ENCODE data around the gene LRIT1.
"Not testable (repeated sequence)": the region's sequence is repeated elsewhere in the genome, so short reads cannot be mapped to it uniquely, and the experiment has no call there.

Gene LRIT1, protein sequence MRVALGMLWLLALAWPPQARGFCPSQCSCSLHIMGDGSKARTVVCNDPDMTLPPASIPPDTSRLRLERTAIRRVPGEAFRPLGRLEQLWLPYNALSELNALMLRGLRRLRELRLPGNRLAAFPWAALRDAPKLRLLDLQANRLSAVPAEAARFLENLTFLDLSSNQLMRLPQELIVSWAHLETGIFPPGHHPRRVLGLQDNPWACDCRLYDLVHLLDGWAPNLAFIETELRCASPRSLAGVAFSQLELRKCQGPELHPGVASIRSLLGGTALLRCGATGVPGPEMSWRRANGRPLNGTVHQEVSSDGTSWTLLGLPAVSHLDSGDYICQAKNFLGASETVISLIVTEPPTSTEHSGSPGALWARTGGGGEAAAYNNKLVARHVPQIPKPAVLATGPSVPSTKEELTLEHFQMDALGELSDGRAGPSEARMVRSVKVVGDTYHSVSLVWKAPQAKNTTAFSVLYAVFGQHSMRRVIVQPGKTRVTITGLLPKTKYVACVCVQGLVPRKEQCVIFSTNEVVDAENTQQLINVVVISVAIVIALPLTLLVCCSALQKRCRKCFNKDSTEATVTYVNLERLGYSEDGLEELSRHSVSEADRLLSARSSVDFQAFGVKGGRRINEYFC

DNA sequence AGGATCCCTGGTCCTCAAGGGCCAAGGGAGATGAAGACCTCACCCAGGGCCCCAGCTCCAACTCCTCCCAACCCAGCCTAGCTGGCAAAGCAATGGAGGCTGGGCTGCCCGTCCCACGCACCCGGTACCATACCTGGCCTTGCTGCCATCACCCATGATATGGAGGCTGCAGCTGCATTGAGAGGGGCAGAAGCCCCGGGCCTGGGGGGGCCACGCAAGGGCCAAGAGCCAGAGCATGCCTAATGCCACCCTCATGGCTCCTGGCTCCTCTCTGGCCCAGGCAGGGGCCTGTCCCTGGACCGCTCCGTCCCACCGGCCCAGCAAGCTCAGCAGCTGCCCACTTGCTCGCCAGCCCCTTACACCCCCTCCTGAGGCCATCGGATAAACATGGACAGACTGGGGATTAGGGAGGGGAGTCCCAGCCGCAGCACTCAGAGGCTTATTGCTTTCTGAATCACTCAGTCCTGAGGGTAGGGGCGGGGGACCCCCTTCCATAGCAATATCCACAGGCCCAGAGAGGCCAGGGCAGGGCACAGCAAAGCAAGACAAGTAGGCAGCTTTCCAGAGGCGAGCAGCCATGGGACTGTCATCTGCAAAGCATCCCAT, at the start of gene LRIT1:
LRIT1 (minus strand) TSS at position 362 of the 606 bp plus-strand sequence; CDS start at position 255, 107 bp downstream.
- no peak for DNase-seq (ENCODE audit: low spot score)

DNA sequence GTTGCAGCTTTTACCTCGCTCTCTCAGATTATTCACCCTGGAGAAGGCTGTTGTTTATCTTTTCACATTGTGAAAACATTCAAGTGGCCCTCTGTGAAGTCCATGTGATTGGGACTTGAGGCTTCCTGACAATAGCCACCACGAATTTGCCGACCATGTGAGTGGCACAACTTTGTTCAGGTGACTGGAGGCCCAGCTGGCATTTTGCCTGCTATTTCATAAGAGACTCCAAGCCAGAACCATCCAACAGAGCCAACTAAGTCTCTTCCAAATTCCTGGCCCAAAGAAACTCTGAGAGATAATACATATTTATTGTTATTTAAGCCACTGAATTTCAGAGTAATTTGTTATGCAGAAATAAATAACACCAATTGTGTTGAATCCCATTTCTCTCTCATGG, 48.9 kb upstream of the LRIT1 start:
- DNase-seq (ENCODE audit: low spot score), result no peak

DNA sequence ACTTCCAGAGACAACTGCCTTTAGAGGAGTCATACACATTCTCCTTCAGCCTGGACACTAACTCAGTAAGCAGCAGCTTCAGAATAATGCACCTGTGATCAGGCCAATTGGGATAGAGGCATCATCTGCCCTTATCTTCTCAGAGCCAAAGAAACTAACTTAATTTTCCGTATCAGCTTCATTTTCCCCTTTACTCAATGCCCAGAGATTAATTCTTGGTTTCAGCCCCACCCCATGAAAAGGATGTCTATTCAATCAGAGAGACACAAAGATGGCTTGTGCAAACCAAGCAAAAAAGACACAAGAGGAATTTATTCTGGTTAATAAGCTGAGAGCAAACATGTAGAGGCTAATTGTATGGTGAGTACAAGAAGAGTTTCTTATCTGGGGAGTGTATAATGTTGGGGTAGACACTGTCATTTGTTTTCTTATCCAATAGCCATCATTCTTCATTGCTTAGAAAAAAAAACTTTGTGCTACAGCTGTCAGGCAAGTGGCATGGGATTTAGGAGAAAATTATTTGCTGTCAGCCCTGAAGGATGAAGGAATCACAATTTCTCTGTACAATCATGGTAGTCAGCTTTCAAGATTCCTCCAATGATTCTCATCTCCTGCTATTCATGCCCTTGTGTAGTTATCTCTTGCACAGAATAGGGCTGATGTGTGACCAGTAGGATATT, 48.3 kb upstream of the LRIT1 start:
- no peak for DNase-seq (ENCODE audit: low spot score)

DNA sequence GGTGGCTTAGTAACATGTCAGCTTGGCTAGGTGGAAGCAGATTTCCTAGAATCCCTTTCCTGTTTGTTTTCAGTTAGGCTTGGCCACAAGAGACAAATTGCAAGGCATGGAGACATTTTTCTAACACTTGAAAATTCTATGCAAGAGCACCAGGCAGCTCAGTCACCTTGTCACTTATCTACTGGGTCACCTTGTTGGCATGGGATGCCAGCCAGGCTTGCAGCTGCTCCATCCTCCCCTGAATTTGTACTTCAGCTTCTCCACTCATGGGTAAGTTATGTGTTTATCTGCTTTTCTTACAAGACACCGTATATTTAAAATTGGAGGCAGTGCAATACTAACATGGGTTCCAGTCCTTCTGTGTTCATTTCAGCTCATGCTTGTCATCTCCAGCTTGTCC, 46.8 kb upstream of the LRIT1 start:
- DNase-seq (ENCODE audit: low spot score), result no peak

DNA sequence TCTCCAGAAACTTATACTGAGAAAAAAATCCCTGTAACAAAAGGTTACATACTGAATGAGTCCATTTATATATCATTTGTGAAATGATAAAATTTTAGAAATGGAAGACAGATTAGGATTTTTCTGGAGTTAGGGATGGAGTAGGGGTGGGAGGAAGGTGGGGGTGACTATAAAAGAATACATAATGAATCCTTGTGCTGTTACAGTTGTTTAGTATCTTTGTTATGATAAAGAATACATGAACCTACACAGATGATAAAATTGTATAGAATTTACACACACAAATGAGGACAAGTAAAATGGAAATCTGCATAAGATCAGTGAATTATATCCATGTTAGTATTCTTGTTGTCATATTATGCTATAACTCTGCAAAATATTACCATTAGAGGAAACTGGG, 45.3 kb upstream of the LRIT1 start:
- no peak for DNase-seq (ENCODE audit: low spot score)

DNA sequence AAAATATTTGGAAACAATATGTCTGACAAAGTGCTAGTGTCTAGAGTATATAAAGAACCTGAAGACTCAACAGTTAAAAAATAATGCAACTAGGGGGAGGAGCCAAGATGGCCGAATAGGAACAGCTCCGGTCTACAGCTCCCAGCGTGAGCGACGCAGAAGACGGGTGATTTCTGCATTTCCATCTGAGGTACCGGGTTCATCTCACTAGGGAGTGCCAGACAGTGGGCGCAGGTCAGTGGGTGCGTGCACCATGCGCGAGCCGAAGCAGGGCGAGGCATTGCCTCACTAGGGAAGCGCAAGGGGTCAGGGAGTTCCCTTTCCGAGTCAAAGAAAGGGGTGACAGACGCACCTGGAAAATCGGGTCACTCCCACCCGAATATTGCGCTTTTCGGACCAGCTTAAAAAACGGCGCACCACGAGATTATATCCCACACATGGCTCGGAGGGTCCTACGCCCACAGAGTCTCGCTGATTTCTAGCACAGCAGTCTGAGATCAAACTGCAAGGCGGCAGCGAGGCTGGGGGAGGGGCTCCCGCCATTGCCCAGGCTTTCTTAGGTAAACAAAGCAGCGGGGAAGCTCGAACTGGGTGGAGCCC, 38.6 kb upstream of the LRIT1 start:
- DNase-seq (ENCODE audit: low spot score), result not testable (repeated sequence)

DNA sequence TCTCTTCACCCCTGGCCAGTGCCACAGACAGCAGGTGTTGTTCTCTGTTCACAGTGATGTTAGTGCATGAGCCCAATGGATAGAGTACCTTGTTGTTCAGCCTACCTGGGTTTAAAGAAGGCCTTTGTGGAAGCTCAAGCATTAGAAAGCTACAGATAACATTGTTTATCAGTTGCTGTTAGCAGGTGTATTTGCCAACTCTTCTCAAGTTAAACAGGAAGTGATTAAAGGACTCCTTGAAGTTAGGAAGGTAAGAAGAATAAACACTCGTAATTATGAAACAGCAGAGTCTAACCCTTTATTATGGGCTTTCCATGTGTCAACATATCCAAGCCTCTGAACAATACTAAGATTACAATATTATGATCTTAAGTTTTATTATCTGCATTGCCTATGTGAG, 29.4 kb upstream of the LRIT1 start:
- no peak for DNase-seq (ENCODE audit: low spot score)

DNA sequence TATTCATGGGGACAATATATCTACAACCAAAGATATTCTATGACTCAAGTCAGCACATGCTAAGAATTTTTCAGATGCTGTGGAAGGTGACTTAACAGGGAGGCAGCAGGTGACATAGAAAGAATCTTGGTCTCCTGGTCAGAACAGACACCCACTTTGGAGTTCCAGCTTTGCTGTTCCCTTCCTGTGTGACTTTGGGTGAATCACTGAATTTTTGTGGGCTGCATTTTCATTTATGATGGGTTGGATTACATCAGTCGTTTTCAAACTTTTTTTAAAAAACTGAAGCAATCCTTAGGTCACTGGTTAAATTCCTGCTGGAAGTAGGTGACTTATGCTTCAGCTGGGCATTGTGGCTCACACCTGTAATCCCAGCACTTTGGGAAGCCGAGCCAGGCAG, 28.4 kb upstream of the LRIT1 start:
- no peak for DNase-seq (ENCODE audit: low spot score)

DNA sequence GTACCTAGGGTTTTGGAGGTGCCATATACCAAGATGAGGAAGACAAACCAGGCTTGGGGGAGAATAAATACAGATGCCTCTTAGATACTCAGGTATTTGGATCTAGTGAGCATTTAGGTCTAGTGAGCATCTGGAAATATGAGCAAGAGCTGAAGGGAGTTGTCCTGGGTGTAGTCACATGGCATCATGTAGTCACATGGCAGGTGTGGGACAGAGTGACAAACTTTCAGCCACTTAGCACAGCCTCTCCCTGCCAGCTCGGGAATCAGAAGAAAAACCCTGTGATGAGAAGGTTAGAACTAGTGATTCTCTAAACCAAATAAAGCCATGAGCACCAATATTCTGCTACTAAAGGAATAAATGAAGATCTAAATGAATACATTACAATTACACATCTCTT, 27.8 kb upstream of the LRIT1 start:
- no peak for DNase-seq (ENCODE audit: low spot score)

DNA sequence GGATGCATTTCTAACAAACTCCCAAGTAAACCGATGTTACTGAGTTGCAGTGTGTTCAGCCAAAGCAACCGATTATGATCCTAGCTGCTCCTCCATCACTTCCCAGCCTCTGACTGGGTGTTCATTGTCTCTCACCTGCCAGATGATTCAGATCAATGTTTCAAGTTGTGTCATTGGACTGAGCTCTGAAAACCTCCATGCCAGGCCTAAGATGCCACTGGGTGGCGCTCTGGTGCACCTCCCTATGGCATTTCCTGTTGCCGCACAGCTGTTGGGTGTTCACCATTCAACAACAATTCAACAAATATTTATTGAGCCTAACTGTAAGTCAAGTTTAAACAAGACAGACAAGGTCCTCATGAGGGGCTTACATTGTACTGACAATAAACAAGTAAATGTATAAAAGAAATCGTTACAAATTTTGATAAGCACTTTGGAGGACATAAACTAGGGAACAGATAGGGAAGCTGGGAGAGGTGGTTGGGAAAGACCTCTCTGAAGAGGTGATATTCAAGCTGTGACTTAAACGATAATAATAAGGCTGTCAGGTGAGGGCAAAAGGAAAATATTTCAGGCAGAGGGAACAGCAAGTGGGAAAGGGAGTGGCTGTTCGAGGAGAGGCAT, 26.3 kb upstream of the LRIT1 start:
- peak; percentile 68 for DNase-seq (ENCODE audit: low spot score)

DNA sequence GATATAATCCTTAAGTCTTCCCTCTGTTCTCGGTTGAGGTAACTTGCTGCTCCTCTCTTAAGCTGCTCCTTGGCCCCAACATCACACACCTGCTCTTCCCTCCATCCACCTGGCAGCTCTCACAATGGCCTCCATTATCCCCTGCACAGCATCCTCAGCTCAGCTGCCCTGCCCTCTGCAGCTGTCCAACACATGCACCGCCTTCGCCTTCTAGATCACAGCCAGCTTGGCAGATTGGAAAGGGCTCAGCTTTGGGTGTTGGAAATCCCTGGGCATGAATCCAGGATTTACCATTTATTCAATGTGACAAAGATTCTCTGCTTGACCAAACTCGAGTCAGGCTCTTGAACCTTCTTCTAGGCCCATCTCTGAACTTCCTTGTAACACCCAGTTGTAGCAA, 24.1 kb upstream of the LRIT1 start:
- DNase-seq (ENCODE audit: low spot score), result no peak

DNA sequence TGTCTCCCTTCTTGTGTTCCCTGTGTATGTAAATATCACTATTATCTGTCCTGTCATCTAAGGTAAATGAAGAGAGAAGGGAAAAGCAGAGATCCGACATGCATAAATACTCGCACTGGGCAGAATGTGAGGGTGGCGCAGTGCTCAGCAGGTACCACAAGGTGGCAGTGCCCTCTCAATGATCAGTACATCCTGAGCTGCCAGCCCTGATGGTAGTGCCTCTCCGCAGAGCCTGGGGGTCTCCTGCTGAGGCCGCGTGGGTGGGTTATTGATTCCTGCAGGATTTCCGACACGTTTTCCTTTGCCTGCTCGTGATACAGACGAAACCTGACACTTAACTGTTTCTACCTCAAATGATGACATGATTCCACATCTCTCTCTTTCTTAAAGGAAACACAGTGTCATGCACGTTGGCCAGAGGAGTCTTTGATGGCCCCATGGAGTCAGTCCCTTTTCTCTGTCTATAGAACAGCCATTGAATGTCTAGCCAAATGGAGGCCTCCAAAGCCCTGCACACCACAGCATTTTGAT, 23.3 kb upstream of the LRIT1 start:
- peak; percentile 67 for DNase-seq (ENCODE audit: low spot score)

DNA sequence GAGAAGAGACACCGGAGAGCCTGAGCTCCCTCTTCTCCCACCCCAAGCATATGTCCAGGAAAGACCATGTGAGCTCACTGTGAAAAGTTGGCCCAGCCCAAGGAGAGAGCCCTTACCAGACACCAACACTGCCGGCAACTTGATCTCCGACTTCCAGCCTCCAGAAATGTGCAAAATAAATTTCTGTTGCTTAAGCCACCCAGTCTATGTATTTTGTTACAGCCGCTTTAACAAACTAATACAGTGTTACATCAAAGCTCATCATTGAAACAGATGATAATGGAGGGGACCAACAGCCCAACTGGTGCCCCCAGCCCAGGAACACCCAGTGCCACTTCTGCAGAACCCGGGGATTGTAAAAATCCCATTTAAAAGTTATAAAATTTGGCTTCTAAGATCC, 22.4 kb upstream of the LRIT1 start:
- no peak for DNase-seq (ENCODE audit: low spot score)

DNA sequence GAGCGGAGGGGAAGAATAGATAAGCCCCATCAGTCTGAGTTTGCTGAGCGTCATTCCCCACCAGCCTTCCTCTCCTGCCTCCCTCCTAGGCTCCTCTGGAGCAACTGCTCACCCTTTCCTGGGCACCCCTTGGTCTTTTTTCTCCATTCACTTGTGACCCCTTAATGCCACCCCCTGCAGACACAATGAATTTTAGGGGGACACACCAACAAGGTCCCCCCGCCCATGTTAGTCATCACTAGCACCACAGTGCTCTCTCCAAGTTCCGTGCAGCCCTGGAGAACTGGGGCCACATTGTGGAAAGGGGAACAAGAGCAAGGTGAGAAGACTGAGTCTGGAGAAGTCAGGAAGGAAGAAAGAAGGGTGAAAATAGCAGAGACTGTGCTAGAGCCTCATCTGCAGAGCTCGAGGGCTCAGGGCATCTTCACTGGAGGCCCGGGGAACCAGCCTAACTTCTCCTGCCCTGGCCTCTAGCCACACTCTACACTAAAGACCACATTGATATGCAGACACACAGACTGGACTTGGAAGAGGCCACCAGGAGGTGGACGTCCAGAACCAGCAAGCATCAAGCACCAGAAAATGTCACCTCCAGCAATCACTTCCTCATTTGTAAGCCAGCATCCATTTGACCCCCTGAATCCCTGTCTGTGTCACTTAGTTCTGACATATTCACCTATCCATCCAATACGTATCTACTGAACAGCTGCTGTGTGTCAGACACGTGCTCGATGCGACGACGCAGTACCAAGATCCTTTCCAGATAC, 21.0 kb upstream of the LRIT1 start:
- DNase-seq (ENCODE audit: low spot score), result no peak

DNA sequence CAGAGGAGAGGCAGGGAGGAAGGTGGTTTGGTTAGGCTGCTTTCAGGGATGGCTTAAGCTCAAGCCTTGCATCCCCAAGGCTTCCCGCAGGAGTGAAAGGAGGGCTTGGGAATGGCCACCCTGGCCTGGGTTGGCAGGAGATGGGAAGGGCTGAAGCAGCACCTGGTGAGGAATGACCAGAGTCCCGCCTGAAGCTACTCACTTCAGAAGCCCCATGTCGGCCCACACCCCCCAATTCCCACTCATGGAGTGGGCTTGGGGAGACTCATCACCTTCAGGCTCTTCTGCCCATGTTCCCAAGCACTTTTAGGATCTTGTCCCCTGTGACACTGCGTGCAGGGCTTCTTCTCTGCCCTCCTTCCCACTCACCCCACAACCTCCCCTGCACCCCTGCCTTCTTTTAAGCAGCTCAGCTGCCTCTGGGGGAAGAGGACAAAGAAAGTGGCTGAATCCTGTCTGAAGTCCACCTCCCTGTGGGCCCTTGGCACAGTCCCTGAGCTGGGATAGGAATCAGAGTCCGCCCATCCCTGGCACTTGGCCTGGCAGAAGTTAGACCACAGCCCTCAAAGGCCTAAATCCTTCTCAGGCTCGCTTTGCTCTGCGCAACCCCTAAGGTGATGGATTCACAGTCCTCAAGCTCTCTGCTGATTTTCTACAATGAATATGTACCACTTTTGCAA, 20.0 kb upstream of the LRIT1 start:
- DNase-seq (ENCODE audit: low spot score), result no peak

DNA sequence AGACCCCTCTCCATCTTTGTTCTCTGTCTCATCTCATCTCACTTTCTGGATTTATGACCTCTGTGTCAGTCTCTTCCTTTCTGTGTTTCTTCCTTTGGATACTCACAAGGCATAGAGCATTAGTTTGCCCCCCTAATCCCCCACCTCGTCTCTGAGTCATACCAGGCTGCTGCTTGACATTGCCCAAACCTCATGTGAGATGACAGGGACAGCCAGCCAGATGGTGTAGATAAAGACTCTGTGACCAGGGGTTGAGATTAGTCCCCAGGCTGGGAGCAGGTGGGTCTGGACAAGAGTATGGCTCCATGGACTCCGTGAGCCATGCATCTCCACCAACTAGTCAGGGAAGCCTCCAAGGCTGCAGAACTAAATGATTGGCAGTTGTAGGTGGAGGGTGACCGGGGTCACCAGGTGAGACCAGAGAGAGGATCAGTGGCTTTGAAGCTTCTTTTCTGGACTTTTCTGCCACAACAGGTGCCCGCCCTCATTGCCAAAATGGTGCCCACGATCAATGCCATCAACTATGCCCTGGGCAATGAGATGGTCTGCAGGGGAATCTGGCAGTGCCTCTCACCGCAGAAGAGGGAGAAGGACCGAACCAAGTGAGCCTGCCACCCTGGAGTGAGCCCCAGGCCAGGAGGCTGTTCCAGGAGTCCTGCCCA, 16.8 kb upstream of the LRIT1 start:
- no peak for DNase-seq (ENCODE audit: low spot score)

DNA sequence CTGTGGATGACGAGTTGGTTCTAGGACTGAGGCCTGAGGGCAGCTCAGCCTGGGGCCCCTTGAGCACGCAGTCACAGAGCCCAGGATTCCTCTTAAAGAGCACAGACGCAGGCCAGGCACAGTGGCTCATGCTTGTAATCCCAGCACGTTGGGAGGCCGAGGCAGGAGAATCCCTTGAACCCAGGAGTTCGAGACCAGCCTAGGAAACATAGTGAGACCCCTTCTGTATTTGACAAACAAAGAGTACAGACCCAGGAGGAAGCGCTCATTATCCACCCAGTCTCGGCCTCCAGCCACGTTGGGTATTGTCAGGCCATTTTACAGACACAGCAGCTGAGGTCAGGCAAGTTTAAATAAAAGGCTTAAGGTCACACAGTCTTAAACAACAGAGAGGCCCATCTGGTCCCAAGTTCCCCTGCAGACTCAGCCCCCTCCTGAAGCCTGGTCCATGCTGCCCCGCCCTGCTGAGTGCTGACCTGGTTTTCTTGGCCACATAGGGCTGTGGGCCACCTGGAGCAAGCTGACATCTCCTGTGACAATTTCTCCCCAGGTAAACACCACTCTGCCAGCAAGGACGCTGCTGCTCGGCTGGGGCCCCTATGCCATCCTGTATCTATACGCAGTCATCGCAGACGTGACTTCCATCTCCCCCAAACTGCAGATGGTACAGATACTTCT, 16.1 kb upstream of the LRIT1 start:
- no peak for DNase-seq (ENCODE audit: low spot score)

DNA sequence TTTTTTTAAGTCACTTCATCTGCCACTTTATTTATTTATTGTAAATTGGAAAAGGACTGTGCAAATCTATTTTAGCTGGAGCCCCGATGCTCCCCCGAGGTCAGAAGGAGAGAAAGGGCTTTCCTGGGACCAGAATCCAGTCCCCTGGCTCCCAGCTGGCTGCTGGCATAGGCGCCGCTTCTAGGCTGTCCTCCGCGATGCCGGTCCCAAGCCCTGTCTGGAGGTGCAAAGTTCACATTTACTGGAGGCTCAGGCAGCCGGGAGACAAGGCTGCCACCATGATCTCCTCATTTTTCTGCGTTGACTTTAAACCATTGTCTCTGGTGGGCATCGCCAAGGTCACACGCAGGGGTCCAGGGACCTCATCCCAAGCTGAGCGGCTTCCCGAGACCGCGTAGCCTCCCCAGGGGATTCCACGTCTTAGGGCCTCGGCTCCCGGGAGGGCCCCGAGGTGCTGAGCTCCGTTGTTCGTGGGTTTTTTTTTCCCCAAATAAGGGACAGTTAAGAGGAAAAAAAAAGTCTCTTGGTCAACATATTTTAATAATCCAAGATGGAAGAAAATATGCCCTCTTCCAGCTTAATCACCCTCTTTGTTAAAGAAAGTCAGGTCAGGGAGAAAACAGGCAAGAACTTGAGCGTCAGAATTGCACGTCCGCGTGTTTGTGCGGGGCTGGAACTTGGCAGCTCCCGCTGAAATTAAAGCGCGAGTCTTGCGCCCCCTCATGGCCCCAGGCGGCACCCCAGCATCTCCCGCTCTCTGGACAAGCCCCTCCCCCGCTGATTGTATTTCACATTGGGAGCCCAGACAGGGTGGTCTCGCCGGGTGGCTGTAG, 15.4 kb upstream of the LRIT1 start:
- peak; percentile 47 for DNase-seq (ENCODE audit: low spot score)

All from NAMALWA (cell line).